H1 (cell line): ENCODE results near the gene CACNA1F. TPM values are rescaled to one million over a fixed set of nuclear protein-coding genes. Genes with fewer than 3 reads are reported as not detected.

Experiments
- BCL11A ChIP-seq, 2 experiments: IDR thresholded peaks; one replicate each; pipeline ENCODE4 v1.6.1; 2011; ENCODE audit warnings: low read depth in 2 of 2, low read length in 2 of 2, mild to moderate bottlenecking in 2 of 2
- EGR1 ChIP-seq: IDR thresholded peaks from 2 replicates; pipeline ENCODE4 v1.6.1; 2011; ENCODE audit warnings: low read depth, low read length, borderline replicate concordance
- HDAC6 ChIP-seq: IDR thresholded peaks from one replicate; pipeline ENCODE4 v1.7.1; 2012; ENCODE audit warnings: low read depth, mild to moderate bottlenecking, inconsistent platforms, low read length, moderate library complexity
- JUN ChIP-seq: IDR thresholded peaks from 2 replicates; pipeline ENCODE4 v1.6.1; 2011; ENCODE audit warnings: low read depth, mild to moderate bottlenecking, improper control_type of control experiment, low read length
- JUND ChIP-seq: IDR thresholded peaks from 2 replicates; pipeline ENCODE4 v1.6.1; 2011; ENCODE audit warnings: mild to moderate bottlenecking, improper control_type of control experiment, low read length
- KDM1A ChIP-seq: fragments of 200-600, 300-600 bp; sonication (generic); IDR thresholded peaks from 2 replicates; pipeline ENCODE4 v1.7.1; 2016; ENCODE audit warnings: mild to moderate bottlenecking, low read length, borderline replicate concordance
- RAD21 ChIP-seq, 2 experiments: IDR thresholded peaks in 1 of 2; conservative IDR thresholded peaks in 1 of 2; 2 replicates each; pipeline ENCODE4 v1.6.1; 2011; ENCODE audit warnings: low read depth in 2 of 2, low read length in 2 of 2, improper control_type of control experiment in 1 of 2, inconsistent platforms in 1 of 2, mild to moderate bottlenecking in 1 of 2, moderate library complexity in 1 of 2
- RNF2 ChIP-seq: fragments of 200-900, 300-1000 bp; sonication (generic); IDR thresholded peaks from 2 replicates; pipeline ENCODE4 v1.7.1; 2016; ENCODE audit warnings: borderline replicate concordance, low read depth, mild to moderate bottlenecking, antibody characterized with exemption, low read length; ENCODE audit not compliant: poor library complexity, severe bottlenecking; ENCODE audit errors: missing control alignments
- SP2 ChIP-seq: IDR thresholded peaks from 2 replicates; pipeline ENCODE4 v1.6.1; 2012; ENCODE audit warnings: mild to moderate bottlenecking, low read length, inconsistent platforms
- YY1 ChIP-seq: IDR thresholded peaks from 2 replicates; pipeline ENCODE4 v1.6.1; 2011; ENCODE audit warnings: low read depth, mild to moderate bottlenecking, low read length
- polyA plus RNA-seq, 7 experiments: library from polyadenylated mRNA; depleted of rRNA in 3 of 7; stranded (reverse) in 5 of 7; unstranded in 2 of 7; fragments of >200 nt in 5 of 7; fragments of 200-250 nt in 2 of 7; gene quantifications; 1 replicate in 5 of 7; 2 replicates in 1 of 7; 4 replicates in 1 of 7; pipeline versions ENCODE4 v1.2.1 to v1.2.3, GENCODE V29; 2011 to 2013; ENCODE audit warnings: missing spikeins in 2 of 7, mixed read lengths in 2 of 7
- total RNA-seq: library from RNA; stranded (reverse); fragmentation: NEBNext Ultra II Directional; extraction: Animal tissue kit (Norgen Biotek cat#: 25700); gene quantifications from 2 replicates; pipeline ENCODE4 v1.2.1, GENCODE V29; 2021
- TF ChIP-seq, protein P1 (sequence below): IDR thresholded peaks from 2 replicates; pipeline ENCODE4 v1.6.1; 2012; ENCODE audit warnings: low read length, inconsistent platforms

Gene CACNA1F
- total and polyA plus RNA-seq, 2 of the 8 experiments (the other 6 are each of a cell fraction or from before 2014, with no cell fraction given) = 0.59 to 0.84 TPM

DNA sequence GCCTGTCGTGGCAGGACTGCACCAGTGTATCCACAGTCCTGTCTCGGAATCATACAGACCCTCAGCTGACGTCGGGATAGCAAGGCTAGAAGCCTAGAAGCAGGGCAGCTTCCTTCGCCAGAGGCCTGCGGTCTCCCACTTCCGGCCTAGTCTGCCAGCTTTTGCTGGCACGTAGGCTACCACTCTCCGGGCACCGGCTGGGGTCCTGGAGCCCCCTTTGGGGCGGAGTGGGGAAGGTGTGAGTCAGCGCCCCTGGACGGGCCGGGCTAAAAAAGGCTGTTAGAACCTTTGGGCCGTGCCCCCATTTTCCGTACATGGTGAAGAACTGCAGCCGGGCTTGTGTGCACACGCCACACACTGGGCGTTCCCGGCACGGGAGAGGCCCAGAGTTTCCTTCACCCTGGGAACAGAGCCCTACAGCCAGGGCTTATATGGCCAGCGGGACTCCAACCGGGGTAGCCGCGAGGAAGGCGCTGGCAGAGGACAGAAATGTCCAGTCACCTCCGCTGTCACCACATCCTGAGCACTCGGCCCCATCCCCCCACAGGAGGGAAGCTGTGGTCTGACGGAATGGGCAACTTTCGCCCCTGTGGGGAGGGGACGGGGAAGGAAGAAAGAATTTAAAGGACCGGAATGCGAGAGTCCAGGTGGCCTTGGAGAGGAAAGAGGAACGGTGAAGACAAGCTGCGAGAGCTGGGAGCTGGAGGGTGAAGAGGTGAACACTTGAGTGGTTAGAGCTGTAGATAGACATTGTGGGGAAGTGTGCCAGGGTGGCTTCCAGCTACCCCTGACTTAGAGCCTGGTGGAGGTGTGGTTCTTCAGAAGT is 66.0 kb downstream of the CACNA1F start (continued):
- TF ChIP-seq JUND = no peak
- TF ChIP-seq KDM1A = no peak
- no peak for TF ChIP-seq EGR1
- TF ChIP-seq RNF2 = no peak
- TF ChIP-seq, protein P1, sequence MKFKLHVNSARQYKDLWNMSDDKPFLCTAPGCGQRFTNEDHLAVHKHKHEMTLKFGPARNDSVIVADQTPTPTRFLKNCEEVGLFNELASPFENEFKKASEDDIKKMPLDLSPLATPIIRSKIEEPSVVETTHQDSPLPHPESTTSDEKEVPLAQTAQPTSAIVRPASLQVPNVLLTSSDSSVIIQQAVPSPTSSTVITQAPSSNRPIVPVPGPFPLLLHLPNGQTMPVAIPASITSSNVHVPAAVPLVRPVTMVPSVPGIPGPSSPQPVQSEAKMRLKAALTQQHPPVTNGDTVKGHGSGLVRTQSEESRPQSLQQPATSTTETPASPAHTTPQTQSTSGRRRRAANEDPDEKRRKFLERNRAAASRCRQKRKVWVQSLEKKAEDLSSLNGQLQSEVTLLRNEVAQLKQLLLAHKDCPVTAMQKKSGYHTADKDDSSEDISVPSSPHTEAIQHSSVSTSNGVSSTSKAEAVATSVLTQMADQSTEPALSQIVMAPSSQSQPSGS = no peak
- no peak for TF ChIP-seq BCL11A (IDR thresholded peaks at IDR 0.05; ENCODE audit: low read depth in 2 of 2, low read length in 2 of 2)
- no peak for TF ChIP-seq JUN
- no peak for TF ChIP-seq HDAC6
- no peak for TF ChIP-seq RAD21 (IDR thresholded peaks at IDR 0.05 in 1 of 2, conservative IDR thresholded peaks at IDR 0.05 in 1 of 2; ENCODE audit: low read depth in 2 of 2, low read length in 2 of 2)
- no peak for TF ChIP-seq SP2
- no peak for TF ChIP-seq YY1
